OCI-LY1 (cell line): ENCODE data around the gene RFC3.

Experiments used
- CTCF ChIP-seq: fragments of 200-600 bp; sonication (generic), shearing (Covaris generic); IDR thresholded peaks from 2 replicates; pipeline ENCODE4 v1.5.1; 2017; ENCODE audit warnings: mild to moderate bottlenecking, antibody characterized with exemption, low read length, moderate library complexity, mixed read lengths
- EZH2 ChIP-seq: fragments of 200-600 bp; sonication (generic), shearing (Covaris generic); IDR thresholded peaks from 2 replicates; pipeline ENCODE4 v1.8.0; 2017; ENCODE audit warnings: borderline replicate concordance, mixed run types, mild to moderate bottlenecking, antibody characterized with exemption, low read length, moderate library complexity, mixed read lengths

- TF ChIP-seq CTCF (no peak), EZH2 (no peak)
Measured at GRCh38 chr13:33876716-33877394, 58.9 kb downstream of the RFC3 start.
